Transverse colon (tissue), 4 donors: ENCODE measurements around the gene NAA40. TPM values are rescaled to one million over a fixed set of nuclear protein-coding genes. Genes with fewer than 3 reads are reported as not detected.

ENCODE experiments used
- DNase-seq: peaks from one replicate; pipeline ENCODE4 v3.0.0-alpha.2; 2019
- H3K27ac ChIP-seq, 4 donors: fragments of 200-600 bp; sonication (generic); 2 replicates each; pipeline ENCODE4 v1.5.1; 2016 to 2018; ENCODE audit warnings: inconsistent platforms in 4 of 4
- H3K27me3 ChIP-seq: fragments of 200-600 bp; sonication (generic); 2 replicates; pipeline ENCODE4 v1.5.1; 2017; ENCODE audit warnings: inconsistent platforms
- H3K36me3 ChIP-seq, 4 donors: fragments of 200-600 bp; sonication (generic); 2 replicates each; pipeline ENCODE4 v1.5.1; 2017 to 2019; ENCODE audit warnings: inconsistent platforms in 4 of 4
- H3K4me1 ChIP-seq, 4 donors: fragments of 200-600 bp; sonication (generic); 2 replicates each; pipeline ENCODE4 v1.5.1; 2017 to 2020; ENCODE audit warnings: inconsistent platforms in 4 of 4
- H3K4me3 ChIP-seq, 4 donors: fragments of 200-600 bp; sonication (generic); 1 replicate in 1 of 4; 2 replicates in 3 of 4; pipeline versions ENCODE4 v1.5.1 to v1.6.1; 2017 to 2019; ENCODE audit warnings: inconsistent platforms in 4 of 4
- H3K9me3 ChIP-seq, 2 donors: fragments of 200-600 bp; sonication (generic); 2 replicates each; pipeline ENCODE4 v1.5.1; 2017 to 2019; ENCODE audit warnings: inconsistent platforms in 2 of 2
- CTCF ChIP-seq, 5 experiments: fragments of 200-600 bp in 3 of 5; fragments of 450-650 bp in 2 of 5; sonication (generic) in 3 of 5; IDR thresholded peaks; 1 replicate in 2 of 5; 2 replicates in 3 of 5; pipeline ENCODE4 v1.5.1; 2016 to 2017; ENCODE audit warnings: antibody characterized with exemption in 5 of 5, inconsistent platforms in 3 of 5, mild to moderate bottlenecking in 2 of 5, moderate library complexity in 1 of 5
- EP300 ChIP-seq: sonication (generic); formaldehyde crosslinking; IDR thresholded peaks from one replicate; pipeline ENCODE4 v1.6.1; 2017; ENCODE audit warnings: antibody characterized with exemption, low read depth
- POLR2A ChIP-seq: fragments of 450-650 bp; IDR thresholded peaks from one replicate; pipeline ENCODE4 v1.6.1; 2016; ENCODE audit warnings: antibody characterized with exemption, mild to moderate bottlenecking, moderate library complexity
- POLR2AphosphoS5 ChIP-seq, 3 donors: sonication (generic); formaldehyde crosslinking; IDR thresholded peaks; one replicate each; pipeline ENCODE4 v1.6.1; 2016; ENCODE audit warnings: antibody characterized with exemption in 3 of 3
- WGBS, 2 donors: methylation state at CpG; one replicate each; pipeline ENCODE4 v1.1.5; 2018; ENCODE audit warnings: low coverage in 1 of 2; 5-methylcytosine and 5-hydroxymethylcytosine counted together
- in situ Hi-C, 4 donors: fragments of 200-750 bp; cut with MboI; loops; one replicate each; pipeline versions ENCODE4 v1.15.0 to v1.15.1; 2017; ENCODE audit warnings: low sequenced_read_pairs in 3 of 4, low pct_ligation_motif_present in 1 of 4, low pct_unique_long_range_greater_than_20kb in 1 of 4
- intact Hi-C: fragments of 100-400 bp; cut with DNase I; formaldehyde crosslinking; loops from one replicate; pipeline ENCODE4 v1.15.1; 2023; ENCODE audit warnings: low total_unique reads
- total RNA-seq, 4 donors: library from RNA; depleted of rRNA; stranded (reverse); fragments of >200 nt; gene quantifications; one replicate each; pipeline ENCODE4 v1.1.0, GENCODE V29; 2016

NAA40 gene
- total RNA-seq, 4 donors from 2014 or later = 25.8 to 36.6 (median 34.3) TPM

- intact Hi-C loops = no loop called here
- 95 to 97% methylated on average over 4 to 6 of the region's 6 CpGs for WGBS, 2 donors
Measured at GRCh38 chr11:63893355-63893754, 45.4 kb upstream of the NAA40 start.

GRCh38 chr11:63896071-63896470, 42.7 kb upstream of the NAA40 start:
- Histone ChIP-seq H3K9me3 (no peaks in the 10 kb centered on the region), H3K27ac (no peak overlapping the region), H3K27me3 (no peaks in the 10 kb centered on the region), H3K4me1 (peaks cover 0 to 20% (median 2%) of the 10 kb centered on the region in 4 donors), H3K4me3 (no peak overlapping the region), H3K36me3 (peaks cover 0 to 52% (median 25%) of the 10 kb centered on the region in 4 donors)
- peak; percentile 53 for DNase-seq
- intact Hi-C loops = no loop called here
- 54 to 67% methylated on average over 1 to 4 of the region's 4 CpGs for WGBS, 2 donors
- TF ChIP-seq POLR2A (no peak), POLR2AphosphoS5 (IDR thresholded peaks at IDR 0.05) (no peak)
- in situ Hi-C loops = no loop called here

More at GRCh38 chr11:63893355-63893754, 45.4 kb upstream of the NAA40 start:
- no peak overlapping the region for H3K4me3 ChIP-seq
- no peak for DNase-seq
- no peaks in the 10 kb centered on the region for H3K9me3 ChIP-seq
- H3K27ac ChIP-seq = no peak overlapping the region
- in situ Hi-C loops = no loop called here
- H3K27me3 ChIP-seq = no peaks in the 10 kb centered on the region
- peaks cover 0 to 25% (median 12%) of the 10 kb centered on the region in 4 donors for H3K36me3 ChIP-seq
- peaks cover 15 to 48% (median 29%) of the 10 kb centered on the region in 4 donors for H3K4me1 ChIP-seq
- TF ChIP-seq POLR2AphosphoS5 (IDR thresholded peaks at IDR 0.05) (no peak), POLR2A (no peak), EP300 (no peak), CTCF (IDR thresholded peaks at IDR 0.05) (no peak)

- in situ Hi-C loops = no loop called here
- TF ChIP-seq CTCF (IDR thresholded peaks at IDR 0.05) (no peak), POLR2AphosphoS5 (IDR thresholded peaks at IDR 0.05) (no peak), POLR2A (no peak), EP300 (no peak)
- no peak overlapping the region for H3K4me3 ChIP-seq
Measured at GRCh38 chr11:63897459-63898146, 41.2 kb upstream of the NAA40 start.

GRCh38 chr11:63901660-63902059, 37.1 kb upstream of the NAA40 start:
- H3K27ac ChIP-seq = no peak overlapping the region
- TF ChIP-seq POLR2AphosphoS5 (IDR thresholded peaks at IDR 0.05) = no peak
- peak in 1 of 5 experiments; percentile 36 for TF ChIP-seq CTCF (IDR thresholded peaks at IDR 0.05)
- no peak for TF ChIP-seq EP300
- TF ChIP-seq POLR2A = no peak
- H3K4me1 ChIP-seq = no peaks in the 10 kb centered on the region
- peaks cover 0 to 78% (median 37%) of the 10 kb centered on the region in 4 donors for H3K36me3 ChIP-seq
- no peaks in the 10 kb centered on the region for H3K27me3 ChIP-seq
- no peaks in the 10 kb centered on the region for H3K9me3 ChIP-seq
- intact Hi-C loops (no loop called here), in situ Hi-C loops (loop anchor here in 1 of 4 donors (10.0 kb wide), 1 partner anchor 67 kb away; the partner anchor contains the start of gene MARK2)
- 79% methylated on average over 3 of the region's 3 CpGs; no CpG with 5 or more reads in 1 of the 2 donors for WGBS, 2 donors
- H3K4me3 ChIP-seq = no peak overlapping the region
- no peak for DNase-seq

More at GRCh38 chr11:63897459-63898146, 41.2 kb upstream of the NAA40 start:
- Histone ChIP-seq H3K4me1 (peaks cover 0 to 6% (median 0%) of the 10 kb centered on the region in 4 donors), H3K9me3 (no peaks in the 10 kb centered on the region), H3K36me3 (peaks cover 0 to 60% (median 28%) of the 10 kb centered on the region in 4 donors), H3K27me3 (no peaks in the 10 kb centered on the region), H3K27ac (no peak overlapping the region)
- WGBS, 2 donors = 91 to 95% methylated on average over 4 to 10 of the region's 10 CpGs
- intact Hi-C loops = no loop called here
- no peak for DNase-seq
